Measurements from ENCODE around the gene DSG3.

- no peak for TF ChIP-seq CTCF (optimal IDR thresholded peaks at IDR 0.05 in 1 of 3, IDR thresholded peaks at IDR 0.05 in 1 of 3, conservative IDR thresholded peaks at IDR 0.05 in 1 of 3; ENCODE audit: extremely low read depth in 1 of 3, insufficient read depth in 2 of 3, low read length in 3 of 3)
- no peak for TF ChIP-seq EZH2 (IDR thresholded peaks at IDR 0.05; ENCODE audit: low read length)
These were observed 6.8 kb upstream of the DSG3 start for GRCh38 chr18:31440787-31441186.
